ENCODE measurements around the gene CHMP2B. TPM values are rescaled to one million over a fixed set of nuclear protein-coding genes. Genes with fewer than 3 reads are reported as not detected.

The CHMP2B gene
- total RNA-seq, 1 experiment from 2014 or later: 39.3 TPM

DNA sequence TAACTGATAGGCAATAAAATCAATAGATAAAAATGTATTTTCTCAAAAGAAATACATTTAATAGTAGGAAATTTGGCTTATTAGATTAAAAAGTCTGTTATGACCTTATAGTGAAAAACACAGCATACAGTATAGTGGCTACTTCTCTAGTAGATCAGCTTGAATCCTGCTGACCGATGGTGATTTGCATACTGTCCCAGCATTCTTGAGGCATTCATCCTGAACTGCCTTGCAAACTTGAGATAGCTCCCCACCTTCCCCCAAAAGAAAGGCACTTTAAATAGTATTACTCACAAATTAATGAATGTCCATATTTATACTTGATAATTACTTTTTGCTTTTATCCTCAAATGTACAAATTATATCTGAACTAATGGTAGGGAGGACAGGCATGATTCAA, 6.7 kb downstream of the CHMP2B start:
- Histone ChIP-seq H2AK5ac (ENCODE audit: insufficient read length, low read length) (no peak overlapping the region), H4K20me1 (ENCODE audit: control insufficient read depth, insufficient read depth, insufficient read length) (no peaks in the 10 kb centered on the region), H3K56ac (ENCODE audit: insufficient read length, low read depth, low read length) (no peak overlapping the region), H3K27me3 (ENCODE audit: insufficient read depth, low read length) (no peaks in the 10 kb centered on the region), H3K4ac (ENCODE audit: low read depth, low read length) (no peak overlapping the region), H3K79me2 (ENCODE audit: insufficient read depth, low read length) (peaks cover 11% of the 10 kb centered on the region; the same call in 1 of the 2 replicates), H2BK20ac (ENCODE audit: low read depth, low read length, poor library complexity, severe bottlenecking) (no peak overlapping the region), H3K4me2 (ENCODE audit: insufficient read depth, insufficient read length, low read length) (no peak overlapping the region), H3K79me1 (ENCODE audit: insufficient read depth, low read depth, low read length, poor library complexity, severe bottlenecking) (no peaks in the 10 kb centered on the region), H3T11ph (ENCODE audit: low read length) (no peak overlapping the region), H4K91ac (ENCODE audit: insufficient read length, low read depth, low read length) (no peak overlapping the region), H3K23ac (ENCODE audit: insufficient read length, low read depth, low read length) (no peak overlapping the region), H4K8ac (replicated peaks; ENCODE audit: insufficient read length, low read depth, low read length) (no peak overlapping the region), H2BK120ac (ENCODE audit: low read depth, low read length, poor library complexity, severe bottlenecking) (no peak overlapping the region), H2AFZ (ENCODE audit: low read length) (no peak overlapping the region), H3K4me1 (ENCODE audit: insufficient read depth, low read length) (no peaks in the 10 kb centered on the region), H2BK12ac (ENCODE audit: insufficient read length, low read depth, low read length) (no peak overlapping the region), H2BK5ac (ENCODE audit: insufficient read length, low read length) (no peak overlapping the region), H2BK15ac (ENCODE audit: low read depth, low read length) (no peak overlapping the region), H3K23me2 (ENCODE audit: insufficient read length, low read depth, low read length, poor library complexity, severe bottlenecking) (no peaks in the 10 kb centered on the region), H3K14ac (ENCODE audit: insufficient read depth, low read length) (no peak overlapping the region), H3K27ac (ENCODE audit: insufficient read length, low read depth, low read length) (no peak overlapping the region), H4K5ac (ENCODE audit: insufficient read length, low read depth, low read length) (no peak overlapping the region), H3K9me3 (ENCODE audit: control insufficient read depth, low read depth, low read length) (peaks cover 6% of the 10 kb centered on the region), H3K9ac (ENCODE audit: extremely low read depth, insufficient read length, low read length) (no peak overlapping the region), H3K18ac (ENCODE audit: insufficient read length, low read depth, low read length) (no peak overlapping the region)
- no peak overlapping the region for H3K27ac Mint-ChIP-seq
- H3K4me1 Mint-ChIP-seq: peaks cover 26% of the 10 kb centered on the region in 2 experiments
- peaks cover 9 to 25% (median 21%) of the 10 kb centered on the region in 3 experiments; a peak in 6 of 7 replicates for H3K36me3 Mint-ChIP-seq (ENCODE audit: insufficient read depth in 1 of 3, low read depth in 3 of 3)
- no peak overlapping the region for H3K4me3 Mint-ChIP-seq
- H3K27me3 Mint-ChIP-seq (ENCODE audit: low read depth): no peaks in the 10 kb centered on the region
- WGBS (ENCODE audit: extremely low coverage, insufficient read length, low lambda C conversion rate): no CpG with 5 or more reads among the region's 1 CpG
- no peak for DNase-seq
- TF ChIP-seq, protein P1, sequence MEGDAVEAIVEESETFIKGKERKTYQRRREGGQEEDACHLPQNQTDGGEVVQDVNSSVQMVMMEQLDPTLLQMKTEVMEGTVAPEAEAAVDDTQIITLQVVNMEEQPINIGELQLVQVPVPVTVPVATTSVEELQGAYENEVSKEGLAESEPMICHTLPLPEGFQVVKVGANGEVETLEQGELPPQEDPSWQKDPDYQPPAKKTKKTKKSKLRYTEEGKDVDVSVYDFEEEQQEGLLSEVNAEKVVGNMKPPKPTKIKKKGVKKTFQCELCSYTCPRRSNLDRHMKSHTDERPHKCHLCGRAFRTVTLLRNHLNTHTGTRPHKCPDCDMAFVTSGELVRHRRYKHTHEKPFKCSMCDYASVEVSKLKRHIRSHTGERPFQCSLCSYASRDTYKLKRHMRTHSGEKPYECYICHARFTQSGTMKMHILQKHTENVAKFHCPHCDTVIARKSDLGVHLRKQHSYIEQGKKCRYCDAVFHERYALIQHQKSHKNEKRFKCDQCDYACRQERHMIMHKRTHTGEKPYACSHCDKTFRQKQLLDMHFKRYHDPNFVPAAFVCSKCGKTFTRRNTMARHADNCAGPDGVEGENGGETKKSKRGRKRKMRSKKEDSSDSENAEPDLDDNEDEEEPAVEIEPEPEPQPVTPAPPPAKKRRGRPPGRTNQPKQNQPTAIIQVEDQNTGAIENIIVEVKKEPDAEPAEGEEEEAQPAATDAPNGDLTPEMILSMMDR (conservative IDR thresholded peaks at IDR 0.05): no peak
- H3K9me3 Mint-ChIP-seq: no peaks in the 10 kb centered on the region; a peak in 1 of 5 replicates
